ENCODE measurements around the gene F2R. TPM values are rescaled to one million over a fixed set of nuclear protein-coding genes. Genes with fewer than 3 reads are reported as not detected.
A peak's percentile ranks its signal among the peaks of the same experiment; 100 is the strongest.

F2R gene
- total RNA-seq, 4 donors from 2014 or later: 2.4 to 4.2 (median 3.8) TPM

- ATAC-seq (no peak), DNase-seq (no peak)
- Histone ChIP-seq H3K27ac (no peak overlapping the region), H3K36me3 (no peaks in the 10 kb centered on the region), H3K9me3 (peaks cover 0 to 10% (median 9%) of the 10 kb centered on the region in 3 donors), H3K27me3 (no peaks in the 10 kb centered on the region), H3K4me3 (no peak overlapping the region), H3K4me1 (no peaks in the 10 kb centered on the region)
- in situ Hi-C loops (cut with MboI; ENCODE audit: low sequenced_read_pairs in 4 of 4) (no loop called here), intact Hi-C loops (cut with DNase I; ENCODE audit: low total_unique reads) (no loop called here)
- TF ChIP-seq, protein P1, sequence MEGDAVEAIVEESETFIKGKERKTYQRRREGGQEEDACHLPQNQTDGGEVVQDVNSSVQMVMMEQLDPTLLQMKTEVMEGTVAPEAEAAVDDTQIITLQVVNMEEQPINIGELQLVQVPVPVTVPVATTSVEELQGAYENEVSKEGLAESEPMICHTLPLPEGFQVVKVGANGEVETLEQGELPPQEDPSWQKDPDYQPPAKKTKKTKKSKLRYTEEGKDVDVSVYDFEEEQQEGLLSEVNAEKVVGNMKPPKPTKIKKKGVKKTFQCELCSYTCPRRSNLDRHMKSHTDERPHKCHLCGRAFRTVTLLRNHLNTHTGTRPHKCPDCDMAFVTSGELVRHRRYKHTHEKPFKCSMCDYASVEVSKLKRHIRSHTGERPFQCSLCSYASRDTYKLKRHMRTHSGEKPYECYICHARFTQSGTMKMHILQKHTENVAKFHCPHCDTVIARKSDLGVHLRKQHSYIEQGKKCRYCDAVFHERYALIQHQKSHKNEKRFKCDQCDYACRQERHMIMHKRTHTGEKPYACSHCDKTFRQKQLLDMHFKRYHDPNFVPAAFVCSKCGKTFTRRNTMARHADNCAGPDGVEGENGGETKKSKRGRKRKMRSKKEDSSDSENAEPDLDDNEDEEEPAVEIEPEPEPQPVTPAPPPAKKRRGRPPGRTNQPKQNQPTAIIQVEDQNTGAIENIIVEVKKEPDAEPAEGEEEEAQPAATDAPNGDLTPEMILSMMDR (IDR thresholded peaks at IDR 0.05 in 4 of 5, conservative IDR thresholded peaks at IDR 0.05 in 1 of 5): no peak
- TF ChIP-seq POLR2A (IDR thresholded peaks at IDR 0.05): no peak
Measured at GRCh38 chr5:76732405-76733048, 16.6 kb downstream of the F2R start.

DNA sequence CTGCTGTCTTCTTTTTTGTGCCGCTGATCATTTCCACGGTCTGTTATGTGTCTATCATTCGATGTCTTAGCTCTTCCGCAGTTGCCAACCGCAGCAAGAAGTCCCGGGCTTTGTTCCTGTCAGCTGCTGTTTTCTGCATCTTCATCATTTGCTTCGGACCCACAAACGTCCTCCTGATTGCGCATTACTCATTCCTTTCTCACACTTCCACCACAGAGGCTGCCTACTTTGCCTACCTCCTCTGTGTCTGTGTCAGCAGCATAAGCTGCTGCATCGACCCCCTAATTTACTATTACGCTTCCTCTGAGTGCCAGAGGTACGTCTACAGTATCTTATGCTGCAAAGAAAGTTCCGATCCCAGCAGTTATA lies 17.1 kb downstream of the F2R start:
- intact Hi-C loops (cut with DNase I; ENCODE audit: low total_unique reads) (no loop called here), in situ Hi-C loops (cut with MboI; ENCODE audit: low sequenced_read_pairs in 4 of 4) (no loop called here)
- H3K27me3 ChIP-seq: no peaks in the 10 kb centered on the region
- TF ChIP-seq, protein P1 (IDR thresholded peaks at IDR 0.05 in 4 of 5, conservative IDR thresholded peaks at IDR 0.05 in 1 of 5): no peak
- TF ChIP-seq POLR2A (IDR thresholded peaks at IDR 0.05): no peak
- H3K4me3 ChIP-seq: no peak overlapping the region
- no peak overlapping the region for H3K27ac ChIP-seq
- DNase-seq (no peak), ATAC-seq (no peak)
- peaks cover 0 to 10% (median 9%) of the 10 kb centered on the region in 3 donors for H3K9me3 ChIP-seq
- peaks cover 0 to under 1% of the 10 kb centered on the region in 2 donors for H3K4me1 ChIP-seq
- no peaks in the 10 kb centered on the region for H3K36me3 ChIP-seq

DNA sequence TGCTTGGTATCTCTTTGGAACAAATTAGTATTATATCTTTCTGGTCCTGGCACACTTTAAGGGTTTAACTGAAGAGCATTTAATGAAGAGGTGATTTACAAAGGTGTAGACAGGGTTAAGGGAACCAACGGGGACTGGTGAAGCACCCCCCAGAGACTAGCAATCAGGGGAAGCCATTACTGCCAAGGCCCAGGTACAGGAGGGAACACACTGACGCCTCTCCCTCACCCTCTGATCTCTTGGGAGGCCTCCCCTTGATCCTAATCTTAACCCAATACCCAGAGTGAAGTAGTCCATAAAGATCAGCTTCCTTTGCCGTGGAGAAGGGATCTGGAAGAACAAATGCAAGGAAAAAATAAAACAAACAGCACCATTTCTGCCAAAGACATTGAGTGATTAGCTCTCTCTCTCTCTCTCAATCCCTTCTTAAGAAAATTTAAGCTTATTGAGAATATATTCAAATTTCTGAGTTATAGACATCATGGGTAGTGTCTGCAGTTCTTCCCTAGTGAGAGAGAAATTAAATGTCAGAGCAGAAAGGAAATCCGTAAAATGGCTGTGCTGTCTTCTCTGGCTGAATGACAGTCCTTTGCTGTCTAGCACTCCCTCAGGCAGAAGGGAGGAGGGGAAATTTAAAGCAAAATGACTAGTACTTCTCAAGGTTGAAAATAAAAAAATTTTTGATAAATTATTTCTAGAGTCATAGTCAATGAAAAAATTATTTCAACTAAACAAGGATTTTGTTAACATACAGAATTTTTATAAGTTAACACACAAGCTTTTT lies 20.0 kb downstream of the F2R start:
- Histone ChIP-seq H3K36me3 (no peaks in the 10 kb centered on the region), H3K9me3 (no peaks in the 10 kb centered on the region), H3K4me3 (no peak overlapping the region), H3K27me3 (no peaks in the 10 kb centered on the region), H3K27ac (peak overlapping the region in 2 of 4 donors; percentile 55 to 57), H3K4me1 (peaks cover 0 to 7% of the 10 kb centered on the region in 2 donors)
- TF ChIP-seq POLR2A (IDR thresholded peaks at IDR 0.05): no peak
- TF ChIP-seq, protein P1 (IDR thresholded peaks at IDR 0.05 in 4 of 5, conservative IDR thresholded peaks at IDR 0.05 in 1 of 5): no peak
- intact Hi-C loops (cut with DNase I; ENCODE audit: low total_unique reads): no loop called here
- DNase-seq (no peak), ATAC-seq (no peak)
- in situ Hi-C loops (cut with MboI; ENCODE audit: low sequenced_read_pairs in 4 of 4): no loop called here

DNA sequence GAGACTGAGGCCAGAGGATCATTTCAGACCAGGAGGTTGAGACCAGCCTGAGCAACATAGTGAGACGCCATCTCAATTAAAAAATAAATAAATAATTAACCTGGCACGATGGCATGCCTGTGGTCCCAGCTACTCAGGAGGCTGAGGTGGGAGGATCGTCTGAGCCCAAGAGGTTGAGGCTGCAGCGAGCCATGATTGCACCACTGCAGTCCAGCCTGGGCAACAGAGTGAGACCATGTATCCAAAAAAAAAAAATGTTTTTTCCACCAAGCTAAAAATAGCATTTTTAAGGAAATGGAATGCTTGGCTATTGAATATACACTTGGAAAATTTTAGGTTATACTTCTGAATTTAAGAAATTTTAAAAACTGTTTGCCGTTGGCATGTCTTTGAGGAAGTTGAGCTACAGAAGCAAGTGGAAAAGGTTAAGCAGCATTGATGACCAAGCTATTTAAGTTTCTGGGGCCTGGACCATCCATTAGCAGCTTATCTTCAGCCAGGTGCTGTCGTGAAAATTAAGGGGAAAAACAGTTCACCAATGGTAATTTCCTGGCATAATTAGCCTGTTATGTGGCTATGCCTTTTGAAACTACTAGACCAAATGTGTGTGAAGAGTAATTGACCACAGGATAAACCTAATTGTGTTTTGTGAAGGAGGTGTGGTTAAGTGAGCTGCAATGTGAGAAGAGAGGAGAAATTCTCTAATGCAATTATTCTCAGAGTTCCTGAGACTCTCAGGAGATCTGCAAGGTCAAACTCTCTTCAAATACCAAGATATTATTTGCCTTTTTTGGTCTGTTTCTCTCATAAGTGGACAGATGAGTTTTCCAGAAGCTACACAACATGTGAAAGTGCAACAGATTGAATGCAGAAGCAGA lies 21.0 kb downstream of the F2R start:
- TF ChIP-seq, protein P1 (IDR thresholded peaks at IDR 0.05 in 4 of 5, conservative IDR thresholded peaks at IDR 0.05 in 1 of 5): no peak
- no peak for TF ChIP-seq POLR2A (IDR thresholded peaks at IDR 0.05)
- in situ Hi-C loops (cut with MboI; ENCODE audit: low sequenced_read_pairs in 4 of 4) (no loop called here), intact Hi-C loops (cut with DNase I; ENCODE audit: low total_unique reads) (no loop called here)
- Histone ChIP-seq H3K9me3 (no peaks in the 10 kb centered on the region), H3K27me3 (no peaks in the 10 kb centered on the region), H3K27ac (peak overlapping the region in 2 of 4 donors; percentile 55 to 57), H3K4me3 (no peak overlapping the region), H3K36me3 (no peaks in the 10 kb centered on the region), H3K4me1 (peaks cover 0 to 7% of the 10 kb centered on the region in 2 donors)
- DNase-seq (no peak), ATAC-seq (no peak)

Measured in gastrocnemius medialis (tissue), 4 donors.